Retinal pigment epithelial cell (primary cell): ENCODE measurements around the gene RNF135.
"Not testable (repeated sequence)": the region's sequence is repeated elsewhere in the genome, so short reads cannot be mapped to it uniquely, and the experiment has no call there.

Experiments
- DNase-seq: peaks from one replicate; pipeline ENCODE4 v3.0.0-alpha.2; 2010; ENCODE audit warnings: low read depth
- H3K4me3 ChIP-seq: 2 replicates; pipeline ENCODE4 v1.5.1; 2011; ENCODE audit warnings: mild to moderate bottlenecking, low read length, control low read depth, moderate library complexity
- CTCF ChIP-seq: conservative IDR thresholded peaks from 2 replicates; pipeline ENCODE4 v1.5.1; 2011; ENCODE audit warnings: low read depth, low read length, control low read depth, inconsistent platforms

Gene RNF135

GRCh38 chr17:30969989-30970830 lies 629 bp upstream of the RNF135 start:
- TF ChIP-seq CTCF = no peak
- peak overlapping the region; percentile 71 for H3K4me3 ChIP-seq
- DNase-seq = no peak

- no peak for TF ChIP-seq CTCF
- no peak for DNase-seq
- H3K4me3 ChIP-seq = no peak overlapping the region
Measured at GRCh38 chr17:30975042-30975820, 4.4 kb downstream of the RNF135 start.

GRCh38 chr17:30979919-30980318 lies 9.1 kb downstream of the RNF135 start:
- H3K4me3 ChIP-seq, DNase-seq: not testable (repeated sequence)

- H3K4me3 ChIP-seq = no peak overlapping the region
- TF ChIP-seq CTCF = no peak
- no peak for DNase-seq
Measured at GRCh38 chr17:30981531-30982519, 11.0 kb downstream of the RNF135 start.

GRCh38 chr17:30982855-30983254 lies 12.0 kb downstream of the RNF135 start:
- TF ChIP-seq CTCF = no peak
- H3K4me3 ChIP-seq = no peak overlapping the region
- DNase-seq = no peak

GRCh38 chr17:30990458-30990857 lies 19.6 kb downstream of the RNF135 start:
- no peak overlapping the region for H3K4me3 ChIP-seq
- no peak for TF ChIP-seq CTCF
- no peak for DNase-seq

- no peak for TF ChIP-seq CTCF
- no peak for DNase-seq
- H3K4me3 ChIP-seq = no peak overlapping the region
Measured at GRCh38 chr17:30992551-30992950, 21.7 kb downstream of the RNF135 start.
